Left lobe of liver (tissue), 2 donors: ENCODE data around the gene BACE2. TPM values are rescaled to one million over a fixed set of nuclear protein-coding genes. Genes with fewer than 3 reads are reported as not detected.
"Not testable (repeated sequence)": the region's sequence is repeated elsewhere in the genome, so short reads cannot be mapped to it uniquely, and the experiment has no call there.

Experiments
- ATAC-seq: fragments of 200-7000 bp; cut with Tn5 transposase; one replicate; pipeline ENCODE4 v1.9.1; 2020; ENCODE audit warnings: mild to moderate bottlenecking, moderate library complexity
- DNase-seq: peaks from one replicate; pipeline ENCODE4 v3.0.0-alpha.2; 2020; ENCODE audit warnings: low spot score
- total RNA-seq: library from RNA; stranded (reverse); gene quantifications from one replicate; pipeline ENCODE4 v1.2.1, GENCODE V29; 2021
- donor health status: DM: no; HTN: no; CAD: no; lungs with moderate emphysema.
- donor health status: DM: no; HTN: yes; CAD: no.

BACE2 gene
- total RNA-seq, 1 donor from 2014 or later = 4.1 TPM

DNA sequence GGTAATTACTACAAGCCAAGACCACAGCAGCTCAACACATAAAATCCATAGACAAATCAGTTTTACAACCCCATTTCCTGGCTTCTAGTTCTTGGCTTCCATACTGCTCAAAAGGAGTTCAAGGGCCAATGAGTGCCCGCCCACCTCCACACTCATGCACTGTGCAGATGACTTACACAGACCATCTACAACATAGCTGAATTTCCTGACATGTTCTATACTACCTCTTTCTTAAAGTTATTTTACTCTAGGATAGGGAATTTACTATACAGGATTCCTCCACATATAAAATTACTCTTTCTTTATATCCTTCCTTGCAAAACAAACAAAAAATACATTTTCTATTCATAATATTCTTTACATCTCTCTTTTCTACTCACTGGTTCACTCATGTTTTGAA is 14.6 kb downstream of the BACE2 start:
- DNase-seq = no peak
- no peak for ATAC-seq

DNA sequence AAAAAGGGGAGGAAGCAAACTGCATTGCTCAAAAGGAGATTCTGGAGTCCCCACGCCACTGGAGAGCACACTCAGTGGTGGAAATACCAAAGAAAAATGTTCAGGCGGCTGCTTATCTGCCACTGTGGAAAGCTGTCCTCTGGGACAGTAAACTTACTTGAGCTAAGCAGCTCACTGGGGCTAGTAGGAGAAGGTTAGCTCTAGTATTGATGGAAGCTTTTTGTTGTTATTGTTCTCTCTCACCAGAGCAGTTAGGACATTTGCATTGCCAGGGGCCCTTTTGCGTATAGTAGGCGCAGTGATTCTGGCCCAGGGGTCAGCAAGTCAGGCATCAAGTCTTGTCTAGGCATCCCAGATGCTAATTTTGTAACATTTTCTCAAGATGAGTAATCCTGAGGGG is 15.6 kb downstream of the BACE2 start:
- ATAC-seq (no peak), DNase-seq (no peak)

- ATAC-seq (no peak), DNase-seq (no peak)
Measured at GRCh38 chr21:41185802-41186201, 17.8 kb downstream of the BACE2 start.

DNA sequence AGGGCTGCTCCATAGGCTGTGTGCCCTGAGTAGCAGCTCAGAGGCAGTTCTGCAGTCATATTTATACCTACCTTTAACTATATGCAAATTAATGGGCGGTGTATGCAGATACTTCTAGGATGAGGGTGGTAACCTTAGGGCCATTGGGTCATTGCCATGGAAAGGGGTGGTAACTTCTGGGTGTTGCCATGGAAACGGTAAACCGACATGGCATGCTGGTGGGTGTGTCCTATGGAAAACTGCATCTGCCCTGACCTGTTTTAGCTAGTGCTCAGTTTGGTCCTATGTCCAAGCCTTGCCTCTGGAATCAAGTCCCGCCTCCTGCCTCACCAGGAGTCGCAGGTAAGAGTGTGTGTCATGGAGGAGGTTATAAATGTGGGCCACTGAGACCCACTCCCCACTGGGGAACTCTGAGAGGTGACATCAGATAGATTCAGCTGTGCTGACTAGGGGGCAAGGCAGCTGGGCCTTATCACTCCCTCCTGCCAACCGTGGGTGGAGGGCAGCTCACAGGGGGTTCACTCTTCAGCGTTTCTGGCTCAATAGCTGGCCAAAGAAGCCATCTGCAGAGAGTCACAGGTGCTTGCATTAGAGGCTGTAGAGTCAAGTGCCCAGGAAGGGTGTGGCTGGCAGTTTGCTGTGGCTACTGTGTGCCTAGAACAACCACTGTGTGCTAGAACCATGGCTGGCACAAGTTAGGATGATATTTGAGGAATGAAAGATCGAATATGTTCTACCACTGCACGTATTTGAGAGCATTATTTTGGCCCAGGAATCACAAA is 19.0 kb downstream of the BACE2 start:
- DNase-seq = no peak
- no peak for ATAC-seq

GRCh38 chr21:41187537-41188025 is 19.6 kb downstream of the BACE2 start:
- no peak for ATAC-seq
- no peak for DNase-seq

GRCh38 chr21:41188486-41189149 is 20.7 kb downstream of the BACE2 start:
- DNase-seq (no peak), ATAC-seq (no peak)

- no peak for ATAC-seq
- no peak for DNase-seq
Measured at GRCh38 chr21:41189150-41189745, 21.3 kb downstream of the BACE2 start.

GRCh38 chr21:41192552-41192951 is 24.6 kb downstream of the BACE2 start:
- not testable (repeated sequence) for DNase-seq, ATAC-seq

GRCh38 chr21:41195311-41195710 is 27.4 kb downstream of the BACE2 start:
- ATAC-seq (no peak), DNase-seq (no peak)

- DNase-seq = no peak
- no peak for ATAC-seq
Measured at GRCh38 chr21:41196993-41197392, 29.0 kb downstream of the BACE2 start.

DNA sequence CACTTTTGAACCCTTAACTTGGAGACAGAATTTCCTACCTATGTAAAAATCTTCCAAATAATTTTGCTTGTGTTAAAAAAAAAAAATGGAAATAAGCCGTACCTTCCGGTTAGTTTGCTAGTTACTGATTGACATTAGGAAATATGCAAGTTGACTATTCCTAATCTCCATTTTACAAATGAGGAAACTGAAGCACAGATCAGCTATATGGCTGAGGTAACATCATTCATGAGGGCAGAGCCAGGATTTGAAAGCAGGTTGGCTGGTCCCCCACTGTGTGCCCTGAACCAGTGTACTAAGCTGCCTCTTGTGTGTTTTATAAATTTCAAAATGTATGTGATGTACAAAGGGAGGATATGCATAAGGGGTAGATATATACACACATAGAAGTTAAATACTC is 29.6 kb downstream of the BACE2 start:
- DNase-seq (no peak), ATAC-seq (no peak)

- not testable (repeated sequence) for DNase-seq, ATAC-seq
Measured at GRCh38 chr21:41198647-41199046, 30.7 kb downstream of the BACE2 start.

DNA sequence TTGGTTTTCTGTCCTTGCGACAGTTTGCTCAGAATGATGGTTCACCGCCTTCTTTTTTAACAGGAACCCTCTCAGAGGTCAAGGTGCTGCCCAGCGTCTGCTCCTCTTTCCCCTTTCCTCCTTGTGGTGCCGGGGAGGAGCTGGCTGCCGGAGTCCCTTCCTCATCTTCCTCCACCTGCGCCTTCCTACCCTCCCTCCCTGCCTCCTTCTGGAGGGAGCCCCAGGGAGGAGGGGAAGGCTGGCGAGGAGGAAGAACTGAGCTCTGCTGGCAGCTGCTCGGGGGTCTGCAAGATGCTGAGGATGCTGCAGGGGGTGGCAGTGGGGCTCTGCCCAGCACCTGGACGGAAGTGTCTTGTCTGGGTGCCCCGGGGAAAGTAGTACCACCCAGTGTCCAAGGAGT is 31.2 kb downstream of the BACE2 start:
- no peak for DNase-seq
- no peak for ATAC-seq

DNA sequence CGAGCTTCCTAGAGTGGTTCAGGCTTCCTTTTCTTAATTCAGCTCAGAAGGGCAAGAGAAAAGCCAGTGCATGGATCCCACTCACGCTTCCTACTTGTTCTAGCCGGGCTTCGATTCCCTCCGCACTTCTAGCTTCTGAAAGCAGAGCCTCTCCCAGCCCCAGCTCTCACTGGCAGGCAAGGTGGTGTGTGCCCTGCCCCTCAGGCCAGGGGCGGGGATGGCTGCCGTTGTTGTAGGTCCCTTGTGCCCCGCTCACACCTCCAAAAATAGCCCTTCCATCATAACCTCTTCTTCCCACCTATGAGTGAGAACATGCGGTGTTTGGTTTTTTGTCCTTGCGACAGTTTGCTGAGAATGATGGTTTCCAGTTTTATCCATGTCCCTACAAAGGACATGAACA is 31.6 kb downstream of the BACE2 start:
- DNase-seq (no peak), ATAC-seq (no peak)

GRCh38 chr21:41201385-41201784 is 33.4 kb downstream of the BACE2 start:
- ATAC-seq = no peak

GRCh38 chr21:41204736-41205135 is 36.8 kb downstream of the BACE2 start:
- ATAC-seq = no peak
- no peak for DNase-seq

More at GRCh38 chr21:41201385-41201784, 33.4 kb downstream of the BACE2 start:
- no peak for DNase-seq

GRCh38 chr21:41207401-41208375 is 39.7 kb downstream of the BACE2 start:
- DNase-seq (no peak), ATAC-seq (peak; percentile 34)

GRCh38 chr21:41208376-41208763 is 40.4 kb downstream of the BACE2 start:
- ATAC-seq = no peak
- no peak for DNase-seq

GRCh38 chr21:41209016-41209619 is 41.2 kb downstream of the BACE2 start:
- no peak for ATAC-seq
- DNase-seq = no peak

DNA sequence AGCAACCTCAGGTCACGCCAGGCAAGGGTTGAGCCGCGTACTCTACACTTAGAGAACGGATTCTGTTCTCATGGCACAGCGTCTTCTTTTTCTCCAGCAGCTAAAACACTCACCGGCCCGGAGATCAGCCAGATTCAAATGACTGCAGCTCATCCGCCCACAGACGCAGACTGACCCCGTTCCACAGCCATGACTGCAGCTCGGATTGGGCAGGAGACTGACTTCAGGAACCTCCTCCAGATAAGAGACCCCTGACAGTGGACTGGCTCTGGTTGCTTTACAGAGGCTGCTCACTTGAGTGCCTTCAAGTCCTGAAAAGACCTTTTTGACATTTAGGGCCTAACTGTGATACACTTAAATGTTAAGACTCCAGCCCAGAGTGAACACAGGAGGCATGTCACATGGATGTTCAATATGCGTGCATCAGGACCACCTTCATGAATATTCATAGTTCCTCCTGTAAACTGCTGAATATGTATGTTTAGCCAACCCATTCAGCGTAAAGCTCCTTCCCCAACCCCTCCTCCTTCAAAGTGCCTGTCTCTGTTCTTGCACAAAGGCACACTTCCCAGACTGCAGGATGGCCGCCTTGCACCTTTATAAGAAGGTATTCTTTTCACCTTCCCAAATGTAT is 42.6 kb downstream of the BACE2 start:
- no peak for ATAC-seq
- no peak for DNase-seq
